GM21737 (cell line): ENCODE data around the gene LRP1B.
"Not testable (repeated sequence)": the region's sequence is repeated elsewhere in the genome, so short reads cannot be mapped to it uniquely, and the experiment has no call there.

Experiments used
- ATAC-seq: cut with Tn5 transposase; IDR thresholded peaks from one replicate; pipeline ENCODE4 v1.9.1; 2021; ENCODE audit warnings: mild to moderate bottlenecking, moderate library complexity; ENCODE audit not compliant: unreplicated experiment

LRP1B gene

DNA sequence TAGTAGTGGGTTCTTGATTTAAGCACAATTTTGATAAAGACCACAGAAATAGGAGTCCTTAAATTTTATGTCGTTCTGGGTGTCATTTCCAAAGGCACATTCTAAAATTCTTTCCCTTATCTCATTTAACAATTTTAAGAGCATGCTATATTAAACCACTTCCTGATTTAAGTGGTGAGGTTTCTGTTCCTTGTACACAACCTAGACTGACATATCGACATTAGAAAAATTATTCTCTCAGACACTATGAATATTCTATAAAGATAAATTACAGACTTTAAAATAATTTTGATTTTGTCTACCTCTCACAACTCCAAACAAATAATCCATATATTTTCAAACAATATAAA lies 923.8 kb downstream of the LRP1B start:
- ATAC-seq, result no peak

DNA sequence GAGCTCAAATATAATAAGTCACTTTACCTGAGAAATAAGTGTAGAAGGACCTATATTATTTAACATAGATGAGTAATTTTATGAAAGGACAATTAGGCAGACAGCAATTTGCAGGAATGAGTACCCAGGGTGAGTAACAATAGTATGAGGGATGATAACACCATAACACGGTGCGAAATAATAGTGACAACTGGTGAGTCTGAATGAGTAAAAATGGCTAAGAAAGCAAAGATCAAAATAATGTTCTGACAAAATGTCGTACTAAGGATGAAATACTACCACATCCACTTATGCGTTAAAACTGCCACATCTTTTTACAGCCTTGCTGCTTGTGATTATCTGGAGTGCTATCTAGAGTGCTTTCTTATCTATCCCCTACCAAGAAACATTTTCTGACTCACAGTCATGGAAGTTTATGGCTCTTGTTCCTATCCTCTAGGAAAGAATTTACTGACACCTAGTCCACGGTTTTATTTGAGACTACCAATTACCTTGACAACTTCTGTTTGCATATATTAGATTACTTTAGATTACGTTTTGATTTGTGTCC lies 929.7 kb downstream of the LRP1B start:
- ATAC-seq, result no peak

DNA sequence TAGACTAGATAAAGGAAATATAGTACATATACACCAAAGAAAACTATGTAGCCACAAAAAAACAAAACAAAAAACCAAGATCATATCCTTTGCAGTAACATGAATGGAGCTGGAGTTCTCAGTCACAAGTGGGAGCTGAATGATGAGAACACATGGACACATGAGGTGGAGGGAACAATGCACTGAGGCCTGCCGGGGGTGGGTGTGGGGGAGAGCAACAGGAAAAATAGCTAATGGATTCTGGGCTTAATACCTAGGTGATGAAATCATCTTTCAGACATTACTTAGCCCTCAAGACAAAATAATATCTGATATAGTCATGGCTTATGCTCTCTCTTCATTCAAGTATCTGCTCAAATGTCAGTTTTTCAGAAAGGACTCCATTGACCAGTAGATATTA lies 930.6 kb downstream of the LRP1B start:
- ATAC-seq, result no peak

- ATAC-seq, result no peak
These were observed 931.1 kb downstream of the LRP1B start for GRCh38 chr2:141199711-141200110.

DNA sequence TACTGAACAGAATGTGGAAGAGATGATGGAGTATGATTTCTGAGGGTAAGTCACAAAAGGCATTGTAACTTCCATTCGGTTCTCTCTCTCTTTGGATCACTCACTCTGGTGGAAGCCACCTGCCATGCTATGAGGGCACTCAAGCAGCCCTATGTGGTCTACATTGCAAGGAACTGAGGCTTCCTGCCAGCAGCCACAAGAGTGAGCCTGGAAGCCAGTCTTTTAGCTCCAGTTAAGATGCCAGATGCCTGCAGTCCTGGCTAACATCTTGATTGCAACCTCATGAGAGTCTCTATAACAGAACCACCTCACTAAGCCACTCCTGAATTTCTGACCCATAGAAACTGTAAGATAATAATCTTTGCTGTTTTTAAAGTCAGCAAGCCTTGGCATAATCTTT lies 935.7 kb downstream of the LRP1B start:
- ATAC-seq, result no peak

- no peak for ATAC-seq
These were observed 943.8 kb downstream of the LRP1B start for GRCh38 chr2:141187075-141187439.

GRCh38 chr2:141186413-141187074 lies 944.3 kb downstream of the LRP1B start:
- ATAC-seq, result no peak

DNA sequence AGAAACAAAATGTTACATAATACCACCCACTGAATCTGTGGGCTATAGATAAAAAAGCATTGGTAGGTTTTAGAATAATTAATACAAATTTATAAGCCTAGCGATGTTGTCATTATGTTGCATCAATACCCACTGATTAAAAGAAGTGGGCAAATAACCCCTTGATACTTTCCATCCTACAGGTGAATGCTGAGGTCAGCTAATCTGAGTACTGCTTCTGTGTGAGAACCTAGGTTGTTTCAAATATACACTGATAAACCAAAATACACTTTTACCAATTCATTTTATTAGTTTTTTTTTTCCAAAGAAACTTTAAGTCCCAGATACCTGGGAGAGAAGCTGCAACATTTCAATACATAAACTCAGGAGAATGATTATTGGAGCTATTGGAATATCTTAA lies 948.6 kb downstream of the LRP1B start:
- ATAC-seq, result no peak

DNA sequence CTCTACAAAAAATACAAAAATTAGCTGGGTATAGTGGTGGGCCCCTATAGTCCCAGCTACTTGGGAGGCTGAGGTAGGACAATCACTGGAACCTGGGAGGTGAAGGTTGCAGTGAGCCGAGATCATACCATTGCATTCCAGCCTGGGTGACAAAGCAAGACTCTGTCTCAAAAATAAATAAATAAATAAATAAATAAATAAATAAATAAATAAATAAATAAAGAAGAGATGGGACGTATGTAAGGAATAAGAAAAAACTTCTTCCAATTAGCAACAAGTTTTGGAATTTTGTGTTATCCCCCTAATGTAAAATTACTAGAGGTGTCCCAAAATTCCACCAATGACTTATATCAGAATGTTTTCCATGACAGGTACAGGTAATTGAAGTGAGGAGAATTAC lies 961.7 kb downstream of the LRP1B start:
- not testable (repeated sequence) for ATAC-seq

DNA sequence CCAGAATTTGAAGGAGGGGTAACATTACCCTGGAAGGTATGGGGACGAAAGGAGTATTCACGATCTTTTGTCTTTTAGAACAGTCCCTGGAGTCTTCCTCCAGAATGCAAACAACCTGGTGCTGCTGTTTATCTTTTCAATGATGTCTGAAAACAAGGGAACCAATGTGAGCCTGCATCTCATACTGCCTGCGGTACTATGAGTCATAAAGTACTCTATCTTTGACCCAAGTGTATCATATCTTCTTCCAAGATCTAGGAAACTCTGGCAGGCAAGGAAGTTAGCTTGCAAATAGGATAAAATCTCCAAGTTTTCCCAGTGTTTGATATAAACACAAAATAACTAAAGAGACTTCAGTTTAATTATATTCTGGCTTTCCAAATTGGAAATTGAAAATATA lies 968.5 kb downstream of the LRP1B start:
- ATAC-seq, result no peak

DNA sequence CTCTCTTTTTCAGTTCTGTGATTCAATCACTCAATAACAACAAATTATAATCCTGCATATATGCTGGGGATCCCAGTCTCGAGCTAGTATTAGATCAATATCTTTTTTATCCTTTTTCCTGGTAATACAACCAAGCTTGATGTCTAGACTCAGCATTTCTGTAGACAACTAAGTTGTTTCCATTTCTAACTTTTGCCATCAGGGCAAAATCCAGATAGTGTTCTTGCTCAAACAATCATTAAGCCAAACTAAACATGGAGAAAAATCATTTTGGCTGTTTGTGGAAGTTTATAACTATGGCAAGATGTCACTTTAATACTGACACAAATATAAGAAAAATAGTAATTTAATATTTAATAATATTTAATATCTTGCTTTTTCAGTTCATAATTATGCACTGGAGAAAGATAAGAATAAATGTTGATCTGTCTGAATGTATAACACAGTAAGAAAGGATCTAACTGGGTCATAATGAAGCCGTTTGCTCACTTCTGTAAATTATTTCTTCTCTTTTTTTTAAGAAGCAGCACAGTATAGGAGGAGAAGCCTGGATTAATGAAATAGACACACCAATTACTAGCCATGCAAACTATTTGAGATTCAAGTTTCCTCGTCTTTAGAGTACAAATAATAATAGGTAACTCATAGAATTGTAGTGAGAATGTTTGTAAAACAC lies 979.1 kb downstream of the LRP1B start:
- ATAC-seq, result no peak

- no peak for ATAC-seq
These were observed 988.8 kb downstream of the LRP1B start for GRCh38 chr2:141142025-141142424.

GRCh38 chr2:141137122-141137693 lies 993.6 kb downstream of the LRP1B start:
- ATAC-seq, result no peak

- ATAC-seq, result no peak
These were observed 996.9 kb downstream of the LRP1B start for GRCh38 chr2:141133883-141134282.

DNA sequence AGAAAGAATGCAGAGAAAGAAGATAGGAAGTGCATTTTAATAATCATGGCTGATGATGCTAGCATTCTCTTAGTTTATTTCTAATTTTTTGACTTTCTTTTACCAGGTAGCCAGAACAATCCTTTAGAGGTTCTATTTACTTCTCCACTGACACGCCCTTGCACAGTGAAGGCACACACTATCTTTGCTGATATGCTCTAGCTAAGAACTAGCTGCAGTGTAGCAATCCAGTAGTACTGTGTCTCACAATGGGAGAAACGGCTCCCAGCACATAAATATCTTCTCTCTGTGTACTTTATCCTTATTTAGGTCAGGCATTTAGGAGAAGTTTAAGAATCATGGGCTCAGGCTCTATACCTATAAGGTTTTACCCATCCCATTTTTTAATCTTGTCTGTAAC lies 1005.4 kb downstream of the LRP1B start:
- no peak for ATAC-seq

DNA sequence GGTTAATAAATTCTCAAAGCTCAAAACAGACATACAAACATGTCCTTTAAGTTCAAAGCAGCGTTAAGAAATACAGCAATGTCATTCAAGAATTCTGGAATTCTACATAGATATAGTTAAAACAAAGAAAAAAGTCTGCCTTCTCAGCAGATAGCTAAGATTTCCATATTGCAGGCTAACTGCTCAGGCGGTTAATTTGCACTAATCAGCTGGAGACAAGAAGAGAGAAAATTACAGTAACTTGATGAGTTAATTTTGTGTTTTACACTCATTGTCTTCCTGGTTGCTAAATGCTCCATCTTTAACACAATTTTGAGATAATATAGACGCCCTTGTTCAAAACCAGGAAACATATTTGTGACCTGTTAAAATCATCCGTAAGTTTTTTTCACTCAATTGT lies 1012.0 kb downstream of the LRP1B start:
- ATAC-seq, result no peak

- no peak for ATAC-seq
These were observed 1017.5 kb downstream of the LRP1B start for GRCh38 chr2:141113301-141113700.

GRCh38 chr2:141109633-141110032 lies 1021.2 kb downstream of the LRP1B start:
- no peak for ATAC-seq

DNA sequence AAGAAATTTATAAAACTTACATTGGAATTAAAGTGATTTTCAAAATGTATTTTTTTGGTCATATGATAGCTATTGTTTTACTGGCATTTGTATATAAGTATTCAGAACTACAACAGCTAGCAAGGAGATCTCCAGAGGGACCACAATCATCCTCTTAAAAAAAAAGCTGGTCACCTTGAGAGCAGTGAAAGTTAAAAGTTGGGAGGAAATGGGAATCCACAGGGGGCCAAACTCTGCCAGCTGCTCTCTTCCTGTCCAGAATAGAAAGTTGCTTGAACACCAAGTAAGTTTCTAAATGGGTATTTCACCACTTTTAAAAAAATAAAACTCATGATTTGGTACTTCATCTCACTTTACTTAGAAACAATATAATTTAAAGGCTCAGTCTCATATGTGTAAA lies 1025.1 kb downstream of the LRP1B start:
- no peak for ATAC-seq

GRCh38 chr2:141103216-141103615 lies 1027.6 kb downstream of the LRP1B start:
- ATAC-seq, result no peak

DNA sequence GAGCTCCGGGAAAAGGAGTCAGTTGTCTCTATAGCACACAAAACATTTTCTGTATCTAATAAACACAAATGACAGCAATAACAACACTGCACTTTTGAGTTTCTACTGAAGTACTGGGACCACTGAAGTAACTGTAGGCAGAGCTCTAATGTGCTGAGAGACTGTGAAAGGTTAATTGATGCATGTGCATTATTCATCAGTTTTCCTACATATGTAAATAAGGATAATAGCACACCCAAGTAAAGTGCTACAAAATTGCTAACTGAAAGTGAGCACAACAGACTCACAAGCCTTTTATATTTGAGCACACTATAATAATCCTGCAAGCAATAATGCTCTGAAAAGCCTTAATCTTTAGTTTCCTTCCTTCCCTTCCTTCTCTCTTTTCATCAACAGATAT lies 1051.6 kb downstream of the LRP1B start:
- ATAC-seq, result no peak

- ATAC-seq, result no peak
These were observed 1055.1 kb downstream of the LRP1B start for GRCh38 chr2:141075753-141076152.
